Fibroblast of mammary gland (primary cell): Measurements from ENCODE around the gene NGRN.
"Not testable (repeated sequence)": the region's sequence is repeated elsewhere in the genome, so short reads cannot be mapped to it uniquely, and the experiment has no call there.

Experiments used
- DNase-seq: peaks from one replicate; pipeline ENCODE4 v3.0.0-alpha.2; 2010; ENCODE audit warnings: low read depth
- H3K4me3 ChIP-seq: 2 replicates; pipeline ENCODE4 v1.5.1; 2011; ENCODE audit warnings: low read depth, mild to moderate bottlenecking, low read length, moderate library complexity; ENCODE audit not compliant: control insufficient read depth
- CTCF ChIP-seq: conservative IDR thresholded peaks from 2 replicates; pipeline ENCODE4 v1.5.1; 2011; ENCODE audit warnings: low read depth, low read length, inconsistent platforms; ENCODE audit not compliant: control insufficient read depth, insufficient read depth

The NGRN gene

GRCh38 chr15:90294601-90295269, 29.3 kb downstream of the NGRN start:
- no peak for TF ChIP-seq CTCF
- no peak for DNase-seq
- H3K4me3 ChIP-seq: no peak overlapping the region

- DNase-seq: no peak
- no peak for TF ChIP-seq CTCF
- no peak overlapping the region for H3K4me3 ChIP-seq
Observed at GRCh38 chr15:90295270-90295648, 29.8 kb downstream of the NGRN start.

- DNase-seq: not testable (repeated sequence)
Observed at GRCh38 chr15:90296316-90296884, 30.9 kb downstream of the NGRN start.

GRCh38 chr15:90297021-90297420, 31.5 kb downstream of the NGRN start:
- no peak overlapping the region for H3K4me3 ChIP-seq
- no peak for TF ChIP-seq CTCF
- DNase-seq: no peak

More at GRCh38 chr15:90296316-90296884, 30.9 kb downstream of the NGRN start:
- H3K4me3 ChIP-seq: not testable (repeated sequence)

- no peak for TF ChIP-seq CTCF
- DNase-seq: no peak
- H3K4me3 ChIP-seq: no peak overlapping the region
Observed at GRCh38 chr15:90300541-90300940, 35.1 kb downstream of the NGRN start.

- DNase-seq: peak; percentile 44
- H3K4me3 ChIP-seq: no peak overlapping the region
- peak; percentile 84 for TF ChIP-seq CTCF
Observed at GRCh38 chr15:90300988-90301706, 35.7 kb downstream of the NGRN start.

GRCh38 chr15:90301707-90302300, 36.3 kb downstream of the NGRN start:
- no peak for DNase-seq
- no peak overlapping the region for H3K4me3 ChIP-seq
- TF ChIP-seq CTCF: no peak

GRCh38 chr15:90305355-90305754, 39.9 kb downstream of the NGRN start:
- H3K4me3 ChIP-seq, DNase-seq: not testable (repeated sequence)
